Nephron (organoid): ENCODE results near the gene CCDC85B.

ENCODE experiments used
- H3K27ac Mint-ChIP-seq, 3 experiments: 2 replicates each; pipeline ENCODE4 v1.8.0; 2020; ENCODE audit warnings: mixed read lengths in 3 of 3, mild to moderate bottlenecking in 2 of 3, moderate library complexity in 1 of 3
- H3K27me3 Mint-ChIP-seq: 2 replicates; pipeline ENCODE4 v1.8.0; 2021; ENCODE audit warnings: low read depth, mild to moderate bottlenecking, moderate library complexity, mixed read lengths
- H3K36me3 Mint-ChIP-seq: 2 replicates; pipeline ENCODE4 v1.8.0; 2020; ENCODE audit warnings: low read depth, mixed read lengths
- H3K4me1 Mint-ChIP-seq: 2 replicates; pipeline ENCODE4 v1.8.0; 2020; ENCODE audit warnings: mixed read lengths
- H3K4me3 Mint-ChIP-seq, 3 experiments: 2 replicates each; pipeline ENCODE4 v1.8.0; 2020; ENCODE audit warnings: mild to moderate bottlenecking in 3 of 3, mixed read lengths in 3 of 3, moderate library complexity in 2 of 3
- H3K9me3 Mint-ChIP-seq: 2 replicates; pipeline ENCODE4 v1.8.0; 2020; ENCODE audit warnings: mixed read lengths
- CTCF ChIP-seq, 3 experiments: fragments of 200-600 bp; sonication (generic); IDR thresholded peaks; one replicate each; pipeline ENCODE4 v1.5.0; 2021; ENCODE audit warnings: antibody characterized with exemption in 3 of 3; ENCODE audit not compliant: unreplicated experiment in 3 of 3

The CCDC85B gene

GRCh38 chr11:65867284-65868071 lies 23.0 kb upstream of the CCDC85B start:
- Mint-ChIP-seq H3K9me3 (no peaks in the 10 kb centered on the region), H3K4me3 (peak overlapping the region; percentile 30 to 79 (median 32)), H3K36me3 (peaks cover 36% of the 10 kb centered on the region), H3K27me3 (no peaks in the 10 kb centered on the region), H3K4me1 (peaks cover 7% of the 10 kb centered on the region), H3K27ac (peak overlapping the region in 2 of 3 experiments; percentile 64 to 73)
- no peak for TF ChIP-seq CTCF (IDR thresholded peaks at IDR 0.05; ENCODE audit: unreplicated experiment in 3 of 3)

GRCh38 chr11:65868076-65868667 lies 22.3 kb upstream of the CCDC85B start:
- no peak for TF ChIP-seq CTCF (IDR thresholded peaks at IDR 0.05; ENCODE audit: unreplicated experiment in 3 of 3)
- Mint-ChIP-seq H3K27me3 (no peaks in the 10 kb centered on the region), H3K4me1 (peaks cover 3% of the 10 kb centered on the region), H3K4me3 (peak overlapping the region in 2 of 3 experiments; percentile 15 to 23), H3K36me3 (peaks cover 33% of the 10 kb centered on the region), H3K27ac (peak overlapping the region in 1 of 3 experiments; percentile 64), H3K9me3 (no peaks in the 10 kb centered on the region)

- Mint-ChIP-seq H3K9me3 (no peaks in the 10 kb centered on the region), H3K4me1 (peaks cover 3% of the 10 kb centered on the region), H3K36me3 (peaks cover 28% of the 10 kb centered on the region), H3K27ac (peak overlapping the region in 1 of 3 experiments; percentile 51), H3K27me3 (no peaks in the 10 kb centered on the region), H3K4me3 (peak overlapping the region in 2 of 3 experiments; percentile 60 to 75)
- no peak for TF ChIP-seq CTCF (IDR thresholded peaks at IDR 0.05; ENCODE audit: unreplicated experiment in 3 of 3)
Measured at GRCh38 chr11:65868907-65869306, 21.6 kb upstream of the CCDC85B start.

GRCh38 chr11:65869643-65870306 lies 20.7 kb upstream of the CCDC85B start:
- TF ChIP-seq CTCF (IDR thresholded peaks at IDR 0.05; ENCODE audit: unreplicated experiment in 3 of 3): no peak
- no peak overlapping the region for H3K27ac Mint-ChIP-seq
- H3K9me3 Mint-ChIP-seq: no peaks in the 10 kb centered on the region
- peak overlapping the region; percentile 50 to 75 (median 65) for H3K4me3 Mint-ChIP-seq
- H3K4me1 Mint-ChIP-seq: peaks cover 3% of the 10 kb centered on the region
- H3K27me3 Mint-ChIP-seq: no peaks in the 10 kb centered on the region
- H3K36me3 Mint-ChIP-seq: peaks cover 28% of the 10 kb centered on the region

GRCh38 chr11:65870307-65870658 lies 20.2 kb upstream of the CCDC85B start:
- H3K27ac Mint-ChIP-seq: peak overlapping the region in 1 of 3 experiments; percentile 38
- H3K4me1 Mint-ChIP-seq: peaks cover 3% of the 10 kb centered on the region
- H3K9me3 Mint-ChIP-seq: no peaks in the 10 kb centered on the region
- H3K4me3 Mint-ChIP-seq: peak overlapping the region; percentile 76 to 90 (median 86)
- no peak for TF ChIP-seq CTCF (IDR thresholded peaks at IDR 0.05; ENCODE audit: unreplicated experiment in 3 of 3)
- H3K36me3 Mint-ChIP-seq: peaks cover 24% of the 10 kb centered on the region
- H3K27me3 Mint-ChIP-seq: no peaks in the 10 kb centered on the region
